GM21529 (cell line): Measurements from ENCODE around the gene TMEM254.
"Not testable (repeated sequence)": the region's sequence is repeated elsewhere in the genome, so short reads cannot be mapped to it uniquely, and the experiment has no call there.

ENCODE experiments used
- ATAC-seq: cut with Tn5 transposase; IDR thresholded peaks from one replicate; pipeline ENCODE4 v1.9.1; 2021; ENCODE audit not compliant: unreplicated experiment

Gene TMEM254

GRCh38 chr10:80075781-80076180 lies 2.7 kb upstream of the TMEM254 start:
- no peak for ATAC-seq

- no peak for ATAC-seq
Measured at GRCh38 chr10:80077869-80078447, 507 bp upstream of the TMEM254 start.

- no peak for ATAC-seq
Measured at GRCh38 chr10:80079312-80079719, 851 bp downstream of the TMEM254 start.

- ATAC-seq = no peak
Measured at GRCh38 chr10:80081026-80081425, 2.6 kb downstream of the TMEM254 start.

GRCh38 chr10:80081801-80082750 lies 3.6 kb downstream of the TMEM254 start:
- ATAC-seq = no peak

- no peak for ATAC-seq
Measured at GRCh38 chr10:80090121-80090520, 11.7 kb downstream of the TMEM254 start.

GRCh38 chr10:80094231-80094630 lies 15.8 kb downstream of the TMEM254 start:
- ATAC-seq = no peak

- ATAC-seq = not testable (repeated sequence)
Measured at GRCh38 chr10:80098272-80098671, 19.8 kb downstream of the TMEM254 start.

- not testable (repeated sequence) for ATAC-seq
Measured at GRCh38 chr10:80099295-80099694, 20.8 kb downstream of the TMEM254 start.

GRCh38 chr10:80100116-80100515 lies 21.7 kb downstream of the TMEM254 start:
- no peak for ATAC-seq

GRCh38 chr10:80100861-80101695 lies 22.6 kb downstream of the TMEM254 start:
- ATAC-seq = no peak

GRCh38 chr10:80104066-80104926 lies 25.8 kb downstream of the TMEM254 start:
- peak; percentile 82 for ATAC-seq

- ATAC-seq = no peak
Measured at GRCh38 chr10:80108576-80109239, 30.2 kb downstream of the TMEM254 start.

- ATAC-seq = no peak
Measured at GRCh38 chr10:80110986-80111385, 32.5 kb downstream of the TMEM254 start.

GRCh38 chr10:80118669-80119068 lies 40.2 kb downstream of the TMEM254 start:
- no peak for ATAC-seq

- ATAC-seq = no peak
Measured at GRCh38 chr10:80122110-80122710, 43.7 kb downstream of the TMEM254 start.

GRCh38 chr10:80122746-80123145 lies 44.3 kb downstream of the TMEM254 start:
- no peak for ATAC-seq

- no peak for ATAC-seq
Measured at GRCh38 chr10:80126876-80127275, 48.4 kb downstream of the TMEM254 start.

GRCh38 chr10:80131499-80131901 lies 53.0 kb downstream of the TMEM254 start:
- no peak for ATAC-seq
